ENCODE results near the gene SLC7A10. TPM values are rescaled to one million over a fixed set of nuclear protein-coding genes. Genes with fewer than 3 reads are reported as not detected.

SLC7A10 gene
- total RNA-seq, 1 donor from 2014 or later: not detected

DNA sequence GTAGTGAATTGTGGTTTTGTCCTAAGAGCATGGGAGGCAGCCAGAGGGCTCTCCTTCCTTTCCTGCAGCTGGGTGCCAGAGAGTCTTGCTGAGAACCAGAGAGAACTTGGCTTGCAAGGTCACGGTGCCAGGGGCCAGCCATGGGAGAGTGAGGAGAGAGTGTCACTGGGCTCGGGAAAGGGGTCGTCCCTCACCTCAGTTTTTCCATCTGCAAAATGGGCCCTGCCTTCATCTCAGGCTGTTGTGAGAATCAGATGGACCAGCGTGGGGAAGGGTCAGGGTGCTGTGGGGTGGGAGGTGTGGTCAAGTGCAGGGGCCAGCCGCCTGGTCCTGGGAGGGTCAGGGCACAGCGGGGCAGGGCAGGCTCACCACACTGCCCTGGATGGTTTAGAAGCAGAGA is 24.2 kb downstream of the SLC7A10 start:
- H3K36me3 Mint-ChIP-seq (ENCODE audit: unreplicated experiment): peaks cover 4% of the 10 kb centered on the region
- no peaks in the 10 kb centered on the region for H3K9me3 Mint-ChIP-seq (ENCODE audit: unreplicated experiment)
- no peak overlapping the region for H3K4me3 Mint-ChIP-seq (ENCODE audit: unreplicated experiment)
- no peak for DNase-seq (ENCODE audit: extremely low spot score, unreplicated experiment)
- TF ChIP-seq, protein P1, sequence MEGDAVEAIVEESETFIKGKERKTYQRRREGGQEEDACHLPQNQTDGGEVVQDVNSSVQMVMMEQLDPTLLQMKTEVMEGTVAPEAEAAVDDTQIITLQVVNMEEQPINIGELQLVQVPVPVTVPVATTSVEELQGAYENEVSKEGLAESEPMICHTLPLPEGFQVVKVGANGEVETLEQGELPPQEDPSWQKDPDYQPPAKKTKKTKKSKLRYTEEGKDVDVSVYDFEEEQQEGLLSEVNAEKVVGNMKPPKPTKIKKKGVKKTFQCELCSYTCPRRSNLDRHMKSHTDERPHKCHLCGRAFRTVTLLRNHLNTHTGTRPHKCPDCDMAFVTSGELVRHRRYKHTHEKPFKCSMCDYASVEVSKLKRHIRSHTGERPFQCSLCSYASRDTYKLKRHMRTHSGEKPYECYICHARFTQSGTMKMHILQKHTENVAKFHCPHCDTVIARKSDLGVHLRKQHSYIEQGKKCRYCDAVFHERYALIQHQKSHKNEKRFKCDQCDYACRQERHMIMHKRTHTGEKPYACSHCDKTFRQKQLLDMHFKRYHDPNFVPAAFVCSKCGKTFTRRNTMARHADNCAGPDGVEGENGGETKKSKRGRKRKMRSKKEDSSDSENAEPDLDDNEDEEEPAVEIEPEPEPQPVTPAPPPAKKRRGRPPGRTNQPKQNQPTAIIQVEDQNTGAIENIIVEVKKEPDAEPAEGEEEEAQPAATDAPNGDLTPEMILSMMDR (IDR thresholded peaks at IDR 0.05): no peak
- no peaks in the 10 kb centered on the region for H3K4me1 Mint-ChIP-seq (ENCODE audit: unreplicated experiment)
- no peaks in the 10 kb centered on the region for H3K27me3 Mint-ChIP-seq (ENCODE audit: unreplicated experiment)
- no peak overlapping the region for H3K27ac Mint-ChIP-seq (ENCODE audit: unreplicated experiment)

DNA sequence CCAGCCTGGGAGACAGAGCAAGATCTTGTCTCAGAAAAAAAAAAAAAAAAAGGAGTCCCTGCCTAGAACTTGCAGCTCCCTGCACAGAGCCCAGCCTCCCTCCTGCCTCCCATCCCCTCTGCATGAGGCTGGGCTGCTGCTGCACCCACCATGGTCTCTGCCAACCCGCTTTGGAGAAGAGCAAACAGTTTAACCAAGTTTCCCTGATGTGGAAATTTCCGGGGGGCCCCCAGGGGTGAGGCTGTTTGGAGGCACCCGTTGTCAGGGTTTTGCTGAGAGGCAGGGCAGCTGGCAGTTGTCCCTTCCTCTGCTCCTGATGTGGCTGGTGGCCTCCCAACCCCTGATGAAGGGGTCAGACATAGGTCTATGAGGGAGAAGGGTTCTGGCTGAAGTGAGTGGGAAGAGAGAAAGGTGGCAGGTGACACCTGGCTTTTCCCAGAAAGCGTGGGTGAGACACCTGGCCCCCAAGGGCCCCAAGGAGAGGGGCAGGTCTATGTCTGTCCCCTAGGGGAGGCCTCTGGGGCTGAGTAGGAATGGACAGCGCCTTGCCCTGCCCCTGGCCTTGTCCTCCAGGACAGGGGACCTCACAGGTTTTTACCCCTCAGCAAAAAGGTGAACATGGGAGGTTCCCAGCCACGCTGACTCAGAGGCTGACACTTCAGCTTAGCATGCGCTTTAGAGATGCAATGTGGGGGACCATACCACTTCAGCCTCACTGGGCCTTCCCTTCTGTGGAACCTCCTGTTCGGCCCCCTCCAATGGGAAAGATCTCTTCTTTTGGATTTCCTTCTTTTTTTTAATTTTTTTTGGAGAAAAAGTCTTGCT is 26.0 kb downstream of the SLC7A10 start:
- no peak overlapping the region for H3K4me3 Mint-ChIP-seq (ENCODE audit: unreplicated experiment)
- H3K27ac Mint-ChIP-seq (ENCODE audit: unreplicated experiment): no peak overlapping the region
- DNase-seq (ENCODE audit: extremely low spot score, unreplicated experiment): no peak
- TF ChIP-seq, protein P1 (IDR thresholded peaks at IDR 0.05): no peak
- peaks cover 4% of the 10 kb centered on the region for H3K36me3 Mint-ChIP-seq (ENCODE audit: unreplicated experiment)
- no peaks in the 10 kb centered on the region for H3K27me3 Mint-ChIP-seq (ENCODE audit: unreplicated experiment)
- H3K4me1 Mint-ChIP-seq (ENCODE audit: unreplicated experiment): peaks cover 5% of the 10 kb centered on the region
- H3K9me3 Mint-ChIP-seq (ENCODE audit: unreplicated experiment): no peaks in the 10 kb centered on the region

DNA sequence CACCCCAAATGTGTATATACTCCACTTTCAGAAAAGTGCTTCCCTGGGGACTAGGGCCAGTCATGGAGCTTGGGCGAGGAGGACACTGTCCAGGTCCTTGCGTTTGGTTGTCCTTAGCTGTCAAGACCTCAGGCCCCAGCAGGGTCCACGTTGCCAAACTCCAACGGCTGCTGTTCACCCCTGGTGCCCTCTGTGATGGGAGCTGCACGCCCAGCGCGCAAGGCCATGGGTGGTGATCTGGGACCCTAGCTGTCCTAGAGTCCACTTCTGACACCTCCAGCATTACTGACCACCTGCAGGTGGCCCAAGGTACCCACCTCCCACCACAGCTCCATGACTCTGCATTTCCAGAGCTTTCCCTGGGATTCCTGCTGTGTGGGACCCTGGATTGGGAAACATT is 27.5 kb downstream of the SLC7A10 start:
- H3K36me3 Mint-ChIP-seq (ENCODE audit: unreplicated experiment): peaks cover 4% of the 10 kb centered on the region
- H3K4me1 Mint-ChIP-seq (ENCODE audit: unreplicated experiment): peaks cover 5% of the 10 kb centered on the region
- H3K4me3 Mint-ChIP-seq (ENCODE audit: unreplicated experiment): no peak overlapping the region
- no peak overlapping the region for H3K27ac Mint-ChIP-seq (ENCODE audit: unreplicated experiment)
- no peaks in the 10 kb centered on the region for H3K27me3 Mint-ChIP-seq (ENCODE audit: unreplicated experiment)
- no peaks in the 10 kb centered on the region for H3K9me3 Mint-ChIP-seq (ENCODE audit: unreplicated experiment)
- DNase-seq (ENCODE audit: extremely low spot score, unreplicated experiment): no peak
- TF ChIP-seq, protein P1 (IDR thresholded peaks at IDR 0.05): no peak

DNA sequence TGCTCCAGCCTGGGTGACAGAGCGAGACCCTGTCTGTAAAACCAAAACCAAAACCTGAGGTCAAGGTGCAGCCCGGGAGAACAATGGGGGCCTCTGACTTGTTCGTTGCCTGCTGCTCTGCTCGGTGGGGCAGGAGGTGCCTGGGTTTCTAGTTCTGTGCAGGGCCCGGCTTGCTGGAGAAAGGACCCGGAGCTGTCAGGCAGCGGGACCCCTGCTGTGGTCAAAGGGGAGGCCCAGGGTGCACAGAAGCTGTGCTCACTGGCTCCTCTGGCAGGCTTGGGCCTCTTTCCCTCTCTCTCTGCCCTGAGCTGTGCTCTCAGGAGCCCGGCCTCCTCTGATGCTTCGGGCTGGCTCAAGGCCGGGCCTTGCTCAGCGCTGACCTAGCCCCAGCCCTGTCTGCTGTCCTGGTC is 28.1 kb downstream of the SLC7A10 start:
- H3K27me3 Mint-ChIP-seq (ENCODE audit: unreplicated experiment): no peaks in the 10 kb centered on the region
- TF ChIP-seq, protein P1 (IDR thresholded peaks at IDR 0.05): no peak
- H3K4me3 Mint-ChIP-seq (ENCODE audit: unreplicated experiment): no peak overlapping the region

DNA sequence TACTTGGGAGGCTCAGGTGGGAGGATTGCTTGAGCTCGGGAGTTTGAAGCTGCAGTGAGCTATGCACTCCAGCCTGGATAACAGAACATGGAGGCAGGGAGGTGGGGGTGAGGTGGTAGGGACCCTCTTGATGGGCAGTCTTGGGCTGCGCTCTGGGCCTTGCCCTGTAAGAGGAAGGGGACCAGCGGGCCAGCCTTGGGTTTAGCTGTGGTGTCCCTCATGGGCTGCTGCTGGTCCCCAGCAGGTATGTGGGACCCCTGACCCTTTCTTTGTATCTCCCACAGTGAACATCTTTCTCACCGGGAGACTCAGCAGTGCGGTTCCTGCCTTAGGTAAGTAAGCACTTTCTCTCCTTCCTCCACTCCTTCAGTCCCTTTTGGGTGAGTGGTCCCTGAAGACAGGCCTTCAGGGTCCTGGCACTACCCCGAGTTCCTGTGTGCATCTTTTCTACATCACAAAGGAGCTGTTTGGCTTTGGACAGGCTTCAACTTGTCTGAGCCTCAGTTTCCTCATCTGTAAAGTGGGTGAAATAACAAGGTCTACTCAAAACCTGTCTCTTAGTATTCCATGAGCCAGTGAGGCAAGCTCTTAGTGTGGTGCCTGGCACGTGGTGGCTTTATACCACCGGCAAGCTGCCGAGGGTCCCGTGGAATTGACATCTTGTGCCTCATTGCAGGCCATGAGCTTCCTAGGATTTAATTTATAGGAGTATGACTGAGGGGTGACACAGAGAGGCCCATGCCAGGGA is 29.0 kb downstream of the SLC7A10 start:
- no peak overlapping the region for H3K27ac Mint-ChIP-seq (ENCODE audit: unreplicated experiment)
- H3K27me3 Mint-ChIP-seq (ENCODE audit: unreplicated experiment): no peaks in the 10 kb centered on the region
- no peak for DNase-seq (ENCODE audit: extremely low spot score, unreplicated experiment)
- TF ChIP-seq, protein P1 (IDR thresholded peaks at IDR 0.05): no peak
- H3K4me3 Mint-ChIP-seq (ENCODE audit: unreplicated experiment): no peak overlapping the region
- H3K36me3 Mint-ChIP-seq (ENCODE audit: unreplicated experiment): no peaks in the 10 kb centered on the region
- no peaks in the 10 kb centered on the region for H3K9me3 Mint-ChIP-seq (ENCODE audit: unreplicated experiment)
- peaks cover 5% of the 10 kb centered on the region for H3K4me1 Mint-ChIP-seq (ENCODE audit: unreplicated experiment)

More for the DNA sequence above, 28.1 kb downstream of the SLC7A10 start:
- Mint-ChIP-seq H3K27ac (ENCODE audit: unreplicated experiment) (no peak overlapping the region), H3K36me3 (ENCODE audit: unreplicated experiment) (peaks cover 2% of the 10 kb centered on the region), H3K9me3 (ENCODE audit: unreplicated experiment) (no peaks in the 10 kb centered on the region), H3K4me1 (ENCODE audit: unreplicated experiment) (peaks cover 5% of the 10 kb centered on the region)
- no peak for DNase-seq (ENCODE audit: extremely low spot score, unreplicated experiment)

Data from osteocyte (in vitro differentiated cells).